HepG2 (cell line): ENCODE data around the gene KCTD6. TPM values are rescaled to one million over a fixed set of nuclear protein-coding genes. Genes with fewer than 3 reads are reported as not detected.

Experiments
- CCAR2 ChIP-seq: fragments of 200-400 bp; formaldehyde crosslinking; optimal IDR thresholded peaks from 2 replicates; pipeline ENCODE3; 2018; ENCODE audit warnings: low read depth, mild to moderate bottlenecking, low read length, moderate library complexity
- KLF15 ChIP-seq: sonication (generic); formaldehyde crosslinking; IDR thresholded peaks from 2 replicates; pipeline ENCODE4 v1.8.1; 2023; ENCODE audit warnings: borderline replicate concordance, mild to moderate bottlenecking, inconsistent platforms, missing genetic modification reagents, mixed read lengths
- NFIC ChIP-seq: IDR thresholded peaks from 2 replicates; pipeline ENCODE4 v1.6.1; 2012; ENCODE audit warnings: mild to moderate bottlenecking, low read length, inconsistent platforms
- RARA ChIP-seq: IDR thresholded peaks from 2 replicates; pipeline ENCODE4 v1.6.1; 2016; ENCODE audit warnings: missing genetic modification reagents, missing compliant biosample characterization
- RARG ChIP-seq: sonication (generic); formaldehyde crosslinking; IDR thresholded peaks from 2 replicates; pipeline ENCODE4 v1.4.0; 2020; ENCODE audit warnings: low read depth, mild to moderate bottlenecking, missing genetic modification reagents
- RELA ChIP-seq: sonication (generic); formaldehyde crosslinking; IDR thresholded peaks from 2 replicates; pipeline ENCODE4 v1.4.0; 2020; ENCODE audit warnings: missing genetic modification reagents
- SMARCC2 ChIP-seq: fragments of 450-650 bp; IDR thresholded peaks from 2 replicates; pipeline ENCODE4 v1.6.1; 2017; ENCODE audit warnings: antibody characterized with exemption, mild to moderate bottlenecking
- SOX13 ChIP-seq, 3 experiments: fragments of 450-650 bp in 1 of 3; sonication (generic) in 1 of 3; formaldehyde crosslinking in 1 of 3; IDR thresholded peaks in 2 of 3; conservative IDR thresholded peaks in 1 of 3; 2 replicates each; pipeline versions ENCODE4 v1.5.0 to v1.6.1; 2016 to 2020; ENCODE audit warnings: antibody characterized with exemption in 1 of 3, mild to moderate bottlenecking in 1 of 3, missing compliant biosample characterization in 1 of 3, missing genetic modification reagents in 1 of 3, moderate library complexity in 1 of 3
- SRSF9 ChIP-seq: fragments of 200-400 bp; formaldehyde crosslinking; IDR thresholded peaks from 2 replicates; pipeline ENCODE4 v1.6.1; 2018; ENCODE audit warnings: borderline replicate concordance, mild to moderate bottlenecking, low read depth, low read length; ENCODE audit not compliant: insufficient read depth, poor library complexity, severe bottlenecking
- SSRP1 ChIP-seq: IDR thresholded peaks from 2 replicates; pipeline ENCODE4 v1.6.1; 2016; ENCODE audit warnings: control low read depth
- TAF1 ChIP-seq: sonication (generic); formaldehyde crosslinking; IDR thresholded peaks from 2 replicates; pipeline ENCODE4 v1.4.0; 2020; ENCODE audit warnings: missing genetic modification reagents
- TEAD3 ChIP-seq: optimal IDR thresholded peaks from 2 replicates; pipeline ENCODE3; 2016; ENCODE audit warnings: borderline replicate concordance
- ZNF317 ChIP-seq: sonication (generic); formaldehyde crosslinking; IDR thresholded peaks from 2 replicates; pipeline ENCODE4 v1.5.0; 2020; ENCODE audit warnings: mild to moderate bottlenecking, missing genetic modification reagents
- ZNF547 ChIP-seq: sonication (generic); formaldehyde crosslinking; IDR thresholded peaks from 2 replicates; pipeline ENCODE4 v1.5.1; 2020; ENCODE audit warnings: mild to moderate bottlenecking, missing genetic modification reagents
- ZNF678 ChIP-seq: sonication (generic); formaldehyde crosslinking; IDR thresholded peaks from 2 replicates; pipeline ENCODE4 v1.4.0; 2020; ENCODE audit warnings: mild to moderate bottlenecking, missing genetic modification reagents
- ZNF780A ChIP-seq: sonication (generic); formaldehyde crosslinking; IDR thresholded peaks from 2 replicates; pipeline ENCODE4 v1.8.0; 2022; ENCODE audit warnings: mild to moderate bottlenecking, missing genetic modification reagents, moderate library complexity
- ZNF883 ChIP-seq: sonication (generic); formaldehyde crosslinking; IDR thresholded peaks from 2 replicates; pipeline ENCODE4 v1.5.1; 2020; ENCODE audit warnings: mild to moderate bottlenecking, missing genetic modification reagents; ENCODE audit errors: not compliant biosample characterization
- polyA plus RNA-seq, 8 experiments: library from polyadenylated mRNA; depleted of rRNA in 3 of 8; stranded (reverse) in 7 of 8; unstranded in 1 of 8; fragments of >200 nt; fragmentation: Illumina TruSeq in 4 of 8; extraction: Trizol in 4 of 8; gene quantifications; 2 replicates each; pipeline versions ENCODE4 v1.2.1 to v1.2.3, GENCODE V29; 2011 to 2016; ENCODE audit warnings: low read depth in 4 of 8, missing spikeins in 1 of 8, mixed read lengths in 1 of 8; ENCODE audit not compliant: insufficient read depth in 1 of 8
- total RNA-seq, 5 experiments: library from RNA; depleted of rRNA; stranded (reverse); fragments of >200 nt; fragmentation: Illumina TruSeq; extraction: Trizol; gene quantifications; 2 replicates each; pipeline ENCODE4 v1.2.3, GENCODE V29; 2016; ENCODE audit warnings: low read depth in 1 of 5
- TF ChIP-seq, protein P1 (sequence below): sonication (generic); formaldehyde crosslinking; IDR thresholded peaks from 2 replicates; pipeline ENCODE4 v1.4.0; 2020; ENCODE audit warnings: missing genetic modification reagents
- TF ChIP-seq, protein P2 (sequence below): sonication (generic); formaldehyde crosslinking; IDR thresholded peaks from 2 replicates; pipeline ENCODE4 v1.4.0; 2020; ENCODE audit warnings: missing genetic modification reagents
- TF ChIP-seq, protein P3 (sequence below): sonication (generic); formaldehyde crosslinking; IDR thresholded peaks from 2 replicates; pipeline ENCODE4 v1.4.0; 2020; ENCODE audit warnings: missing genetic modification reagents; ENCODE audit errors: not compliant biosample characterization

KCTD6 gene
- total and polyA plus RNA-seq, 2 of the 13 experiments (the other 11 are each of a cell fraction or from before 2014, with no cell fraction given), result 13.4 to 14.2 TPM

DNA sequence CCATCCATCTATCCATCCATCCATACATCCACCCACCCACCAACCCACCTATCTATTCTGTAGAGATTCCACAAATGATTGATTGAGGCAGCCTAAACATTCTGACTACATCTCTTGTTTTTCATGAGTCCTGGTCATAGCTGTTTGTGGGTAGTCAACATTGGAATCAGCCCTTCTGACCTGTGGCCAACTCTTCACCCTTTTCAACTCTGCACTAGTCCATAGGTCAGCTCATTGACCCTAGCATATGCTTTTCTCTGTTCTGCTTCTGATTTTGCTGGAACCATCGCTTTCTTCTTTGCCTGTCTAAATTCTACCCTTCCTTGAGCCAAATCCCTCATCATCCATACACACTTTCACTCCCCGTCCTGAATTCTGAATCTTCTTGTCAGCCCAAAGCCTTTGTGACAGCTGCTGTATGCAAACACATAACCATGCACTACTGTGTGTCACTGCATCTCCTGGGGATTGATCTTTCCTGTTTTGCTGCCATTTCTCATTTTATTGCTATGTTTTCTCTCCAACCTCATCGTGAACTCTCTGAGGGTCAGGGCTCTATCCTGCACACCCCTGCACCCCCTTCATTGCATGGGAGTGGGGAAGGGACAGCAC is 16.8 kb upstream of the KCTD6 start (continued):
- TF ChIP-seq, protein P1, sequence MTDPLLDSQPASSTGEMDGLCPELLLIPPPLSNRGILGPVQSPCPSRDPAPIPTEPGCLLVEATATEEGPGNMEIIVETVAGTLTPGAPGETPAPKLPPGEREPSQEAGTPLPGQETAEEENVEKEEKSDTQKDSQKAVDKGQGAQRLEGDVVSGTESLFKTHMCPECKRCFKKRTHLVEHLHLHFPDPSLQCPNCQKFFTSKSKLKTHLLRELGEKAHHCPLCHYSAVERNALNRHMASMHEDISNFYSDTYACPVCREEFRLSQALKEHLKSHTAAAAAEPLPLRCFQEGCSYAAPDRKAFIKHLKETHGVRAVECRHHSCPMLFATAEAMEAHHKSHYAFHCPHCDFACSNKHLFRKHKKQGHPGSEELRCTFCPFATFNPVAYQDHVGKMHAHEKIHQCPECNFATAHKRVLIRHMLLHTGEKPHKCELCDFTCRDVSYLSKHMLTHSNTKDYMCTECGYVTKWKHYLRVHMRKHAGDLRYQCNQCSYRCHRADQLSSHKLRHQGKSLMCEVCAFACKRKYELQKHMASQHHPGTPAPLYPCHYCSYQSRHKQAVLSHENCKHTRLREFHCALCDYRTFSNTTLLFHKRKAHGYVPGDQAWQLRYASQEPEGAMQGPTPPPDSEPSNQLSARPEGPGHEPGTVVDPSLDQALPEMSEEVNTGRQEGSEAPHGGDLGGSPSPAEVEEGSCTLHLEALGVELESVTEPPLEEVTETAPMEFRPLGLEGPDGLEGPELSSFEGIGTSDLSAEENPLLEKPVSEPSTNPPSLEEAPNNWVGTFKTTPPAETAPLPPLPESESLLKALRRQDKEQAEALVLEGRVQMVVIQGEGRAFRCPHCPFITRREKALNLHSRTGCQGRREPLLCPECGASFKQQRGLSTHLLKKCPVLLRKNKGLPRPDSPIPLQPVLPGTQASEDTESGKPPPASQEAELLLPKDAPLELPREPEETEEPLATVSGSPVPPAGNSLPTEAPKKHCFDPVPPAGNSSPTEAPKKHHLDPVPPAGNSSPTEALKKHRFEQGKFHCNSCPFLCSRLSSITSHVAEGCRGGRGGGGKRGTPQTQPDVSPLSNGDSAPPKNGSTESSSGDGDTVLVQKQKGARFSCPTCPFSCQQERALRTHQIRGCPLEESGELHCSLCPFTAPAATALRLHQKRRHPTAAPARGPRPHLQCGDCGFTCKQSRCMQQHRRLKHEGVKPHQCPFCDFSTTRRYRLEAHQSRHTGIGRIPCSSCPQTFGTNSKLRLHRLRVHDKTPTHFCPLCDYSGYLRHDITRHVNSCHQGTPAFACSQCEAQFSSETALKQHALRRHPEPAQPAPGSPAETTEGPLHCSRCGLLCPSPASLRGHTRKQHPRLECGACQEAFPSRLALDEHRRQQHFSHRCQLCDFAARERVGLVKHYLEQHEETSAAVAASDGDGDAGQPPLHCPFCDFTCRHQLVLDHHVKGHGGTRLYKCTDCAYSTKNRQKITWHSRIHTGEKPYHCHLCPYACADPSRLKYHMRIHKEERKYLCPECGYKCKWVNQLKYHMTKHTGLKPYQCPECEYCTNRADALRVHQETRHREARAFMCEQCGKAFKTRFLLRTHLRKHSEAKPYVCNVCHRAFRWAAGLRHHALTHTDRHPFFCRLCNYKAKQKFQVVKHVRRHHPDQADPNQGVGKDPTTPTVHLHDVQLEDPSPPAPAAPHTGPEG (CRISPR knock-in tag), result no peak
- TF ChIP-seq ZNF780A (CRISPR knock-in tag), result no peak
- TF ChIP-seq, protein P2, sequence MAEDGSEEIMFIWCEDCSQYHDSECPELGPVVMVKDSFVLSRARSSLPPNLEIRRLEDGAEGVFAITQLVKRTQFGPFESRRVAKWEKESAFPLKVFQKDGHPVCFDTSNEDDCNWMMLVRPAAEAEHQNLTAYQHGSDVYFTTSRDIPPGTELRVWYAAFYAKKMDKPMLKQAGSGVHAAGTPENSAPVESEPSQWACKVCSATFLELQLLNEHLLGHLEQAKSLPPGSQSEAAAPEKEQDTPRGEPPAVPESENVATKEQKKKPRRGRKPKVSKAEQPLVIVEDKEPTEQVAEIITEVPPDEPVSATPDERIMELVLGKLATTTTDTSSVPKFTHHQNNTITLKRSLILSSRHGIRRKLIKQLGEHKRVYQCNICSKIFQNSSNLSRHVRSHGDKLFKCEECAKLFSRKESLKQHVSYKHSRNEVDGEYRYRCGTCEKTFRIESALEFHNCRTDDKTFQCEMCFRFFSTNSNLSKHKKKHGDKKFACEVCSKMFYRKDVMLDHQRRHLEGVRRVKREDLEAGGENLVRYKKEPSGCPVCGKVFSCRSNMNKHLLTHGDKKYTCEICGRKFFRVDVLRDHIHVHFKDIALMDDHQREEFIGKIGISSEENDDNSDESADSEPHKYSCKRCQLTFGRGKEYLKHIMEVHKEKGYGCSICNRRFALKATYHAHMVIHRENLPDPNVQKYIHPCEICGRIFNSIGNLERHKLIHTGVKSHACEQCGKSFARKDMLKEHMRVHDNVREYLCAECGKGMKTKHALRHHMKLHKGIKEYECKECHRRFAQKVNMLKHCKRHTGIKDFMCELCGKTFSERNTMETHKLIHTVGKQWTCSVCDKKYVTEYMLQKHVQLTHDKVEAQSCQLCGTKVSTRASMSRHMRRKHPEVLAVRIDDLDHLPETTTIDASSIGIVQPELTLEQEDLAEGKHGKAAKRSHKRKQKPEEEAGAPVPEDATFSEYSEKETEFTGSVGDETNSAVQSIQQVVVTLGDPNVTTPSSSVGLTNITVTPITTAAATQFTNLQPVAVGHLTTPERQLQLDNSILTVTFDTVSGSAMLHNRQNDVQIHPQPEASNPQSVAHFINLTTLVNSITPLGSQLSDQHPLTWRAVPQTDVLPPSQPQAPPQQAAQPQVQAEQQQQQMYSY, result no peak
- no peak for TF ChIP-seq ZNF547 (CRISPR knock-in tag)
- TF ChIP-seq TAF1, result no peak
- peak; percentile 96 for TF ChIP-seq RARA (CRISPR knock-in tag)
- no peak for TF ChIP-seq RARG
- TF ChIP-seq SMARCC2, result no peak
- TF ChIP-seq ZNF317, result peak; percentile 75; the same call in 1 of the 2 replicates
- no peak for TF ChIP-seq TEAD3 (CRISPR knock-in tag)
- no peak for TF ChIP-seq SRSF9
- TF ChIP-seq, protein P3, sequence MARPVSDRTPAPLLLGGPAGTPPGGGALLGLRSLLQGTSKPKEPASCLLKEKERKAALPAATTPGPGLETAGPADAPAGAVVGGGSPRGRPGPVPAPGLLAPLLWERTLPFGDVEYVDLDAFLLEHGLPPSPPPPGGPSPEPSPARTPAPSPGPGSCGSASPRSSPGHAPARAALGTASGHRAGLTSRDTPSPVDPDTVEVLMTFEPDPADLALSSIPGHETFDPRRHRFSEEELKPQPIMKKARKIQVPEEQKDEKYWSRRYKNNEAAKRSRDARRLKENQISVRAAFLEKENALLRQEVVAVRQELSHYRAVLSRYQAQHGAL (CRISPR knock-in tag), result no peak
- TF ChIP-seq CCAR2, result no peak
- no peak; the same call in 1 of the 2 replicates for TF ChIP-seq NFIC
- no peak for TF ChIP-seq ZNF883
- no peak for TF ChIP-seq RELA
- no peak for TF ChIP-seq SOX13 (IDR thresholded peaks at IDR 0.05)
- no peak; a peak in 1 of 4 replicates for TF ChIP-seq SOX13 (CRISPR knock-in tag; conservative IDR thresholded peaks at IDR 0.05 in 1 of 2, IDR thresholded peaks at IDR 0.05 in 1 of 2)
- TF ChIP-seq SSRP1, result no peak
- TF ChIP-seq ZNF678 (CRISPR knock-in tag), result no peak
- no peak for TF ChIP-seq KLF15 (CRISPR knock-in tag)
